NCI-H345 treated with DMSO at 0.1 percent for 48 hours (cell line): ENCODE measurements around the gene LRP1B.

ENCODE experiments used
- DNase-seq: peaks from one replicate; lab custom pipeline; 2025; ENCODE audit not compliant: unreplicated experiment; lab: John Stamatoyannopoulos, UW

LRP1B gene

GRCh38 chr2:142042536-142043199, 88.1 kb downstream of the LRP1B start:
- DNase-seq, result no peak

GRCh38 chr2:142041996-142042395, 88.8 kb downstream of the LRP1B start:
- DNase-seq, result no peak

GRCh38 chr2:142041105-142041504, 89.7 kb downstream of the LRP1B start:
- DNase-seq, result no peak

GRCh38 chr2:142040556-142040955, 90.3 kb downstream of the LRP1B start:
- no peak for DNase-seq

- DNase-seq, result no peak
These were observed 92.0 kb downstream of the LRP1B start for GRCh38 chr2:142038826-142039225.

- no peak for DNase-seq
These were observed 93.1 kb downstream of the LRP1B start for GRCh38 chr2:142037744-142038143.

GRCh38 chr2:142037066-142037465, 93.8 kb downstream of the LRP1B start:
- no peak for DNase-seq

- DNase-seq, result no peak
These were observed 97.4 kb downstream of the LRP1B start for GRCh38 chr2:142033393-142033792.

GRCh38 chr2:142031656-142032055, 99.2 kb downstream of the LRP1B start:
- no peak for DNase-seq

GRCh38 chr2:142030735-142031134, 100.1 kb downstream of the LRP1B start:
- no peak for DNase-seq

GRCh38 chr2:142029974-142030373, 100.8 kb downstream of the LRP1B start:
- DNase-seq, result no peak

GRCh38 chr2:142025394-142025793, 105.4 kb downstream of the LRP1B start:
- no peak for DNase-seq

- no peak for DNase-seq
These were observed 110.4 kb downstream of the LRP1B start for GRCh38 chr2:142020368-142020767.

- no peak for DNase-seq
These were observed 116.3 kb downstream of the LRP1B start for GRCh38 chr2:142014536-142014935.

- DNase-seq, result no peak
These were observed 118.0 kb downstream of the LRP1B start for GRCh38 chr2:142012797-142013196.

- no peak for DNase-seq
These were observed 120.1 kb downstream of the LRP1B start for GRCh38 chr2:142010477-142011270.

GRCh38 chr2:142008135-142008744, 122.6 kb downstream of the LRP1B start:
- no peak for DNase-seq

- DNase-seq, result no peak
These were observed 136.8 kb downstream of the LRP1B start for GRCh38 chr2:141994066-141994465.

GRCh38 chr2:141992695-141993094, 138.1 kb downstream of the LRP1B start:
- DNase-seq, result no peak

GRCh38 chr2:141968433-141968832, 162.4 kb downstream of the LRP1B start:
- DNase-seq, result no peak

GRCh38 chr2:141967980-141968379, 162.8 kb downstream of the LRP1B start:
- DNase-seq, result no peak

- no peak for DNase-seq
These were observed 163.3 kb downstream of the LRP1B start for GRCh38 chr2:141967503-141967902.
